ENCODE results near the gene NISCH.

Gene NISCH

GRCh38 chr3:52518723-52519444 lies 63.5 kb downstream of the NISCH start (continued):
- no peak for TF ChIP-seq POU6F1 (CRISPR knock-in tag; IDR thresholded peaks at IDR 0.05; ENCODE audit: borderline replicate concordance, low read depth)

- no peak for ATAC-seq
- TF ChIP-seq ARNTL (CRISPR knock-in tag; IDR thresholded peaks at IDR 0.05; ENCODE audit: borderline replicate concordance, low read depth) = no peak
These were observed 64.2 kb downstream of the NISCH start for GRCh38 chr3:52519445-52520140.

GRCh38 chr3:52520141-52520667 lies 64.8 kb downstream of the NISCH start:
- TF ChIP-seq TCF4 (CRISPR knock-in tag; IDR thresholded peaks at IDR 0.05; ENCODE audit: borderline replicate concordance) = no peak
- no peak for TF ChIP-seq SNAI2 (CRISPR knock-in tag; IDR thresholded peaks at IDR 0.05)
- no peak for TF ChIP-seq CREB5 (CRISPR knock-in tag; IDR thresholded peaks at IDR 0.05; ENCODE audit: low read depth)
- TF ChIP-seq ZNF70 (CRISPR knock-in tag; IDR thresholded peaks at IDR 0.05) = no peak
- ATAC-seq = no peak

GRCh38 chr3:52520716-52521487 lies 65.5 kb downstream of the NISCH start:
- TF ChIP-seq ARNTL (CRISPR knock-in tag; IDR thresholded peaks at IDR 0.05; ENCODE audit: borderline replicate concordance, low read depth) (no peak), ZFP30 (CRISPR knock-in tag; IDR thresholded peaks at IDR 0.05) (no peak), CREB5 (CRISPR knock-in tag; IDR thresholded peaks at IDR 0.05; ENCODE audit: low read depth) (no peak), RARB (CRISPR knock-in tag; IDR thresholded peaks at IDR 0.05) (no peak), TOX (CRISPR knock-in tag; IDR thresholded peaks at IDR 0.05; ENCODE audit: borderline replicate concordance) (no peak), ZNF70 (CRISPR knock-in tag; IDR thresholded peaks at IDR 0.05) (no peak), CSDC2 (CRISPR knock-in tag; IDR thresholded peaks at IDR 0.05) (no peak), TSHZ2 (CRISPR knock-in tag; IDR thresholded peaks at IDR 0.05) (no peak), TCF4 (CRISPR knock-in tag; IDR thresholded peaks at IDR 0.05; ENCODE audit: borderline replicate concordance) (no peak)
- ATAC-seq = no peak

- ATAC-seq = no peak
- TF ChIP-seq CREB5 (CRISPR knock-in tag; IDR thresholded peaks at IDR 0.05; ENCODE audit: low read depth) (no peak), PATZ1 (CRISPR knock-in tag; IDR thresholded peaks at IDR 0.05; ENCODE audit: borderline replicate concordance) (no peak), ZFP3 (CRISPR knock-in tag; IDR thresholded peaks at IDR 0.05) (no peak), TCF4 (CRISPR knock-in tag; IDR thresholded peaks at IDR 0.05; ENCODE audit: borderline replicate concordance) (no peak), TSHZ2 (CRISPR knock-in tag; IDR thresholded peaks at IDR 0.05) (no peak), ZNF8 (CRISPR knock-in tag; IDR thresholded peaks at IDR 0.05) (no peak), ARNTL (CRISPR knock-in tag; IDR thresholded peaks at IDR 0.05; ENCODE audit: borderline replicate concordance, low read depth) (no peak), ZC3H10 (CRISPR knock-in tag; IDR thresholded peaks at IDR 0.05) (no peak), CSDC2 (CRISPR knock-in tag; IDR thresholded peaks at IDR 0.05) (no peak), ESRRG (CRISPR knock-in tag; IDR thresholded peaks at IDR 0.05) (no peak), BACH2 (CRISPR knock-in tag; IDR thresholded peaks at IDR 0.05; ENCODE audit: borderline replicate concordance) (no peak)
These were observed 66.1 kb downstream of the NISCH start for GRCh38 chr3:52521488-52521824.

Measured in SK-N-SH treated with all-trans-retinoic acid at 6 μM for 48 hours (cell line).